Measurements from ENCODE around the gene GGT6.

GRCh38 chr17:4535667-4536258 is 24.6 kb downstream of the GGT6 start:
- TF ChIP-seq CTCF (IDR thresholded peaks at IDR 0.05) (no peak), REST (IDR thresholded peaks at IDR 0.05) (no peak), JUNB (IDR thresholded peaks at IDR 0.05) (no peak)
- TF ChIP-seq, protein P1, sequence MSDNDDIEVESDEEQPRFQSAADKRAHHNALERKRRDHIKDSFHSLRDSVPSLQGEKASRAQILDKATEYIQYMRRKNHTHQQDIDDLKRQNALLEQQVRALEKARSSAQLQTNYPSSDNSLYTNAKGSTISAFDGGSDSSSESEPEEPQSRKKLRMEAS (IDR thresholded peaks at IDR 0.05): no peak
